ENCODE results near the gene MAST2. TPM values are rescaled to one million over a fixed set of nuclear protein-coding genes. Genes with fewer than 3 reads are reported as not detected.
A peak's percentile ranks its signal among the peaks of the same experiment; 100 is the strongest.
"Not testable (repeated sequence)": the region's sequence is repeated elsewhere in the genome, so short reads cannot be mapped to it uniquely, and the experiment has no call there.

MAST2 gene
- total RNA-seq, 1 experiment from 2014 or later = 36.2 TPM

DNA sequence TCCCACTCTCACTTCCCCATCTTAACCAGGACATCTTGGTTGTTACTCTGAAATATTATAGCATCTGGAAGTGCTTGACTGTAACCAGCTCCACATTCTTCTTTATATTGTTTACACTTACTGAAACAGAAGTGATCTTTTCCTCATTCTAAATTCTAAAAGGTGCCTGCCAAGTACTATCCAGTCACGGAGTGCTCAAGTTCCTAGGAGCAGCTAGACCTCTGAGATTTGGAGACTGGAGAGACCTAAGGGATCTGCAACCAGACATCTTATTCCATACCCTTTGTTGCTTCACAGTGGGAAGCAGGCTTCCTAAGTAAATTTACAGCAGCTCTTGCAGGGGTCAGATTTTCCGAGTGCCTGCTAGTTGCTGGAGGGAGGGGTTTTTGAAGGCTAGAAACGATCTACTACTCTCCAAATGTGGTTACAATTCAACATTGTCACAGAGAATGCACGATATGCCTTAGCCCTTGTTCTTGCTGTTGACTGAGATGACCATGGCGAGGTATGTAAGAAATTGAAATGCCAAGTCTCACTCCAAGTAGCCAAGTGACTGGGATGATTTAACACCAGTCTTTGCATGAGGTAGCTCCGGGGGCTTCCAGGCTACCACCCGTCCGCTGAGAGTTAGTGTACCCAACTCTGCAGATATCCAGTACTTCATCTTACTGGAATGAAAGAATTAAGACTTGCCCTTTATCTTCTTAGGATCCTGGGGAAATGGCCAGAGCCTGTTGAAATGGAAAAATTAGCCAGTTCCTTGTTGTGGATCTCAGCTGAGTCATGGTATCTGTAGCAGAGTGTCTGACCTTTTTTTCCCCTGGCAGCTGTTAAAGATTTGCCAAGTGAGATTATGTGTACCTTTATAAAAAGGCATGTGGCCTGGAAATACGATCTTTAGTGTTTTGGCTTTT, 150.8 kb downstream of the MAST2 start:
- Mint-ChIP-seq H3K27me3 (ENCODE audit: unreplicated experiment) (no peaks in the 10 kb centered on the region), H3K27ac (ENCODE audit: unreplicated experiment) (peak overlapping the region; percentile 39), H3K9me3 (ENCODE audit: low read depth, unreplicated experiment) (peaks cover 3% of the 10 kb centered on the region), H3K4me3 (ENCODE audit: low read depth, unreplicated experiment) (peak overlapping the region; percentile 0), H3K36me3 (ENCODE audit: insufficient read depth, unreplicated experiment) (no peaks in the 10 kb centered on the region), H3K4me1 (ENCODE audit: low read depth, unreplicated experiment) (peaks cover 43% of the 10 kb centered on the region)
- no TSS peak for BruUV-seq (replicated peaks)
- DNase-seq = peak; percentile 44
- TF ChIP-seq, protein P1, sequence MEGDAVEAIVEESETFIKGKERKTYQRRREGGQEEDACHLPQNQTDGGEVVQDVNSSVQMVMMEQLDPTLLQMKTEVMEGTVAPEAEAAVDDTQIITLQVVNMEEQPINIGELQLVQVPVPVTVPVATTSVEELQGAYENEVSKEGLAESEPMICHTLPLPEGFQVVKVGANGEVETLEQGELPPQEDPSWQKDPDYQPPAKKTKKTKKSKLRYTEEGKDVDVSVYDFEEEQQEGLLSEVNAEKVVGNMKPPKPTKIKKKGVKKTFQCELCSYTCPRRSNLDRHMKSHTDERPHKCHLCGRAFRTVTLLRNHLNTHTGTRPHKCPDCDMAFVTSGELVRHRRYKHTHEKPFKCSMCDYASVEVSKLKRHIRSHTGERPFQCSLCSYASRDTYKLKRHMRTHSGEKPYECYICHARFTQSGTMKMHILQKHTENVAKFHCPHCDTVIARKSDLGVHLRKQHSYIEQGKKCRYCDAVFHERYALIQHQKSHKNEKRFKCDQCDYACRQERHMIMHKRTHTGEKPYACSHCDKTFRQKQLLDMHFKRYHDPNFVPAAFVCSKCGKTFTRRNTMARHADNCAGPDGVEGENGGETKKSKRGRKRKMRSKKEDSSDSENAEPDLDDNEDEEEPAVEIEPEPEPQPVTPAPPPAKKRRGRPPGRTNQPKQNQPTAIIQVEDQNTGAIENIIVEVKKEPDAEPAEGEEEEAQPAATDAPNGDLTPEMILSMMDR (IDR thresholded peaks at IDR 0.05; ENCODE audit: unreplicated experiment) = no peak
- CTCF ChIA-PET = interaction anchor here (0.6 to 1.4 kb wide), 4 partner anchors 12 to 54 kb away, joined by 3 to 5 read pairs (median 4); no protein-coding TSS in a partner anchor
- intact Hi-C loops (cut with micrococcal nuclease; ENCODE audit: unreplicated experiment) = no loop called here

DNA sequence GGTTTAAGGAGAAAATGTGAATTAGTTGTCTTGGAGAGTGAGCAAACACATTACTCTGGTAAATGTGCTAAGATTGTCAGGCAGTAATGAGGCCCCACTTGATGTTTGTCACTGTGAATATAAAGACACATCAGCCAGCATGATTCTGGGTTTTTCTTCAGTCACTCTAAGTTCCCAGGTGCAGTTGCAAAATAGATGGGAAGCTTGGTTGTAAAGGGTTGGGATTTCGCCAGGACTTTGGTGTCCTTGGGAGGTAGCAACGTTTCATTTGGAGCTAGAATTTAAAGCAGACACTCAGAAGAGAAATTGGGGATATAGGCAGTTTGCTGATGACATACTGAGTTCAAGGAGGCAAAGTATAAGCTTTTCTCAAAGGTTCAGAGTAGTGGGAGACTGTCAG, 154.3 kb downstream of the MAST2 start:
- no peak overlapping the region for H3K27ac Mint-ChIP-seq (ENCODE audit: unreplicated experiment)
- H3K9me3 Mint-ChIP-seq (ENCODE audit: low read depth, unreplicated experiment) = peaks cover 3% of the 10 kb centered on the region
- TF ChIP-seq, protein P1 (IDR thresholded peaks at IDR 0.05; ENCODE audit: unreplicated experiment) = no peak
- no peak for DNase-seq
- H3K36me3 Mint-ChIP-seq (ENCODE audit: insufficient read depth, unreplicated experiment) = no peaks in the 10 kb centered on the region
- intact Hi-C loops (cut with micrococcal nuclease; ENCODE audit: unreplicated experiment) = no loop called here
- no TSS peak for BruUV-seq (replicated peaks)
- H3K4me3 Mint-ChIP-seq (ENCODE audit: low read depth, unreplicated experiment) = no peak overlapping the region
- H3K4me1 Mint-ChIP-seq (ENCODE audit: low read depth, unreplicated experiment) = peaks cover 28% of the 10 kb centered on the region
- H3K27me3 Mint-ChIP-seq (ENCODE audit: unreplicated experiment) = no peaks in the 10 kb centered on the region
- CTCF ChIA-PET = interaction anchor here (0.6 to 1.4 kb wide), 2 partner anchors 9 to 21 kb away, joined by 3 to 4 read pairs; no protein-coding TSS in a partner anchor

DNA sequence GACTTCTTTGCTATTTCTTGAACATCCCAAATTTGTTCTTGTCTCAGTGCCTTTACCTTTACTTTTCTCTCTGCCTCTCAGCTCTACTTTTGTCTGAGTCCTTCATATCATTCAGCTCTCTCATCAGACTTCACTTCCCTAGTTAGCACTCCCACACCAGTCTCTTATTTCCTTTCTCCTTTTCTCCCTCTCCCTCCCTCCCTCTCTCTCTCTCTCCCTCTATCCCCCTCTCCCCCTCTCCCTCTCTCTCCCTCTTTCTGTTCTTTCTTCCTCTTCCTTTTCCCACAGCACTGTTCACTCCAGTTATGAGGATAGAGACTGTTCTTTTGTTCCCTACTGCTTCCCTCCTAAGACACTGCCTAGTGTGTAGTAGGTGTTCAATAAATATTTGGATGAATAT, 154.9 kb downstream of the MAST2 start:
- CTCF ChIA-PET = interaction anchor here (1.4 kb wide), 1 partner anchor 21 kb away, joined by 3 read pairs; no protein-coding TSS in a partner anchor
- no peaks in the 10 kb centered on the region for H3K36me3 Mint-ChIP-seq (ENCODE audit: insufficient read depth, unreplicated experiment)
- no peaks in the 10 kb centered on the region for H3K27me3 Mint-ChIP-seq (ENCODE audit: unreplicated experiment)
- intact Hi-C loops (cut with micrococcal nuclease; ENCODE audit: unreplicated experiment) = no loop called here
- no TSS peak for BruUV-seq (replicated peaks)
- no peak for DNase-seq
- H3K9me3 Mint-ChIP-seq (ENCODE audit: low read depth, unreplicated experiment) = peaks cover 3% of the 10 kb centered on the region
- H3K4me3 Mint-ChIP-seq (ENCODE audit: low read depth, unreplicated experiment) = no peak overlapping the region
- no peak overlapping the region for H3K27ac Mint-ChIP-seq (ENCODE audit: unreplicated experiment)
- peaks cover 24% of the 10 kb centered on the region for H3K4me1 Mint-ChIP-seq (ENCODE audit: low read depth, unreplicated experiment)
- TF ChIP-seq, protein P1 (IDR thresholded peaks at IDR 0.05; ENCODE audit: unreplicated experiment) = no peak

DNA sequence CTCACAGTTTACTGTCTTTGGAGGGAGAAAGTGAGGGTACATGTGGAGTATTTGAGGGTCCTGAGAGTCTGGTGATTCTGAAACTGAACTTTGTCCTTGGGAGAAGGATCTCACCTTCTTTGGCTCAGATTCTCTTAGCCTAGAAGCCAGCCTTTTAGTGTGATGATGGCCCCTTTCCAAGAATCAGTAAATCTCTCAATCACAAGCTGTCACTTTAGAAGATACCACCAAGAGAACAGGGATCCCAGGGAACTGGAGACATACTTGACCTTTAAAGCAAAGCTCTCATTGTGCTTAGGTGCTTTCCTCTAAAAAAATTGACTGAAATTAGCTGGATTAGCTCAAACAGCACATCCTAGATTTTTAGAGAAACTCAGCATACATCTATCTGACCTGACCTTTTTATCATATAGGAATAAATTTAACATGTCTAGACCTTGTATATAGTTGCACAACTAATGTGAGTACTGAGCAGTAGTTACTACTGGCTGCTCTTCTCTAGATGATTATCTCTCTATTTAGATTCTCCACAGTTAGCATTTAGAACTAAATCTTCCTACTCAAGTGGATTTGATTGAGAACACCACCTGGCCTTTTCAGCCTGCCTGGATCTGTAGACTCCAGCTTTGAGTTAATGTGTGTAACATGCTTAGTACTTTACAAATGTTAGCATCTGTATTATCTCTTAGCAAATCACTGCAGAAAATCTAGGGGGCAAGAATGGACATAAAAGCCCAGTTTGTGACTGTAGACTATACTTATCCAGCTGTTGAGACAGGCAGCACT, 157.7 kb downstream of the MAST2 start:
- no peaks in the 10 kb centered on the region for H3K27me3 Mint-ChIP-seq (ENCODE audit: unreplicated experiment)
- intact Hi-C loops (cut with micrococcal nuclease; ENCODE audit: unreplicated experiment) = no loop called here
- no peak for DNase-seq
- peaks cover 7% of the 10 kb centered on the region for H3K4me1 Mint-ChIP-seq (ENCODE audit: low read depth, unreplicated experiment)
- H3K27ac Mint-ChIP-seq (ENCODE audit: unreplicated experiment) = no peak overlapping the region
- CTCF ChIA-PET = no interaction called here
- no peaks in the 10 kb centered on the region for H3K9me3 Mint-ChIP-seq (ENCODE audit: low read depth, unreplicated experiment)
- no peak overlapping the region for H3K4me3 Mint-ChIP-seq (ENCODE audit: low read depth, unreplicated experiment)
- TF ChIP-seq, protein P1 (IDR thresholded peaks at IDR 0.05; ENCODE audit: unreplicated experiment) = no peak
- BruUV-seq (replicated peaks) = no TSS peak
- no peaks in the 10 kb centered on the region for H3K36me3 Mint-ChIP-seq (ENCODE audit: insufficient read depth, unreplicated experiment)

DNA sequence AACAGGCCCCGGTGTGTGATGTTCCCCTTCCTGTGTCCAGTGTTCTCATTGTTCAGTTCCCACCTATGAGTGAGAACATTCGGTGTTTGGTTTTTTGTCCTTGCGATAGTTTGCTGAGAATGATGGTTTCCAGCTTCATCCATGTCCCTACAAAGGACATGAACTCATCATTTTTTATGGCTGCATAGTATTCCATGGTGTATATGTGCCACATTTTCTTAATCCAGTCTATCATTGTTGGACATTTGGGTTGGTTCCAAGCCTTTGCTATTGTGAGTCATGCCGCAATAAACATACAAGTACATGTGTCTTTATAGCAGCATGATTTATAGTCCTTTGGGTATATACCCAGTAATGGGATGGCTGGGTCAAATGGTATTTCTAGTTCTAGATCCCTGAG, 158.5 kb downstream of the MAST2 start:
- H3K9me3 Mint-ChIP-seq (ENCODE audit: low read depth, unreplicated experiment); H3K36me3 Mint-ChIP-seq (ENCODE audit: insufficient read depth, unreplicated experiment); BruUV-seq (replicated peaks); H3K27me3 Mint-ChIP-seq (ENCODE audit: unreplicated experiment); intact Hi-C loops (cut with micrococcal nuclease; ENCODE audit: unreplicated experiment); H3K4me1 Mint-ChIP-seq (ENCODE audit: low read depth, unreplicated experiment); DNase-seq; H3K4me3 Mint-ChIP-seq (ENCODE audit: low read depth, unreplicated experiment); CTCF ChIA-PET; H3K27ac Mint-ChIP-seq (ENCODE audit: unreplicated experiment): not testable (repeated sequence)

Measured in Calu3 (cell line).